Activated T-cell treated with anti-CD3 and anti-CD28 coated beads for 48 hours (primary cell): ENCODE data around the gene NOMO2.
"Not testable (repeated sequence)": the region's sequence is repeated elsewhere in the genome, so short reads cannot be mapped to it uniquely, and the experiment has no call there.

Source experiments
- DNase-seq: peaks from one replicate; pipeline ENCODE4 v3.0.0-alpha.2; 2020; ENCODE audit warnings: low read depth

NOMO2 gene

DNA sequence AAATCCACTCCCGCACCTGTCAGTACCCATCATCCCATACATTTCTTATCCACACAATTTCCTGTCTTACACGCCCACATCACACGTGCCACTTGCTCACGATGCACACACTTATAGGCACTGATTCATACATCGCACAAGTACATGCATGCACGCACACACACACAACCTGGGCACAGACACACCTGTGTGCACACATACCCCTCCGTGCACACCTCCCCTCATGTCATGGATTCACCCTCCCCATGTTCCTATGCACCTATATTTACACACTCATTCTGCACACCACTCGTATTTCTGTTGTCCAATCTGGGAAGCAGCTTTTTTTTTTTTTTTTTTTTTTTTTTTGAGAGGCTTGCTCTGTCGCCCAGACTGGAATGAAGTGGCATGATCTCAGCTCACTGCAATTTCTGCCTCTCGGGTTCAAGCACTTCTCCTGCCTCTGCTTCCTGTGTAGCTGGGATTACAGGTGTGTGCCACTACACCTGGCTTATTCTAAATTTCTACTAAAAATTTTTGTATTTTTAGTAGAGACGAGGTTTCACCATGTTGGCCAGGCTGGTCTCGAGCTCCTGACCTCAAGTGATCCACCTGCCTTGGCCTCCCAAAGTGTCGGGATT, 13.5 kb upstream of the NOMO2 start:
- not testable (repeated sequence) for DNase-seq

DNA sequence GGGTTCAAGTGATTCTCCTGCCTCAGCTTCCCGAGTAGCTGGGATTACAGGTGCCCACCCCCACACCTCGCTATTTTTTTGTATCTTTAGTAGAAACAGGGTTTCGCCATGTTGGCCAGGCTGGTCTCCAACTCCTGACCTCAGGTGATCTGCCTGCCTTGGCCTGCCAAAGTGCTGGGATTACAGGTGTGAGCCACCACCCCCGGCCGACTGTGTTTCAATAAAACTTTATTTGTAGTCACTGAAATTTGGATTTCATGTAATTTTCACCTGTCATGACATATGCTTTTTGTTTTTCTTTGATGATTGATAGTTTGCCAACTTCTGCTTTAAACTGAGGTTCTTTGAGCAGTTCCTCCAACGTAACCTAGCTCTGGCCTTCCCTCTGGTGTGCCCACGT, 12.0 kb upstream of the NOMO2 start:
- DNase-seq, result not testable (repeated sequence)

DNA sequence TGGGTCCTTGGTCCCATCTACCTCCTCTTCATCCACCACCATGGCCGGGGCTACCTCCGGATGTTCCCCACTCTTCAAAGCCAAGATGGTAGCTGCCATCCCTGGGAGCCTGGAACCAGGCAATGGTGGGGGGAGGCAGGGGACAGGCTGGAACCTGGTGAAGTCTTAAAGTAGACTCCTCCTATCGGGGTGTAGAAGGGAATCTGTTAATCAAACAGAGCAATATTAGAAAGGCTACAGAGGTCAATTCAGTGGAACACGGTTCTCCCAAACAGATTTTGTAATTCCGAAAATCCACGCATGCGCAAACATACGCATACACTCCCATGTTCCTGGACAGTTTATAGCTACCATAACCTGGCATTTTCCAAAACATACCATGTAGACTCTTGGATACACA, 11.1 kb upstream of the NOMO2 start:
- DNase-seq, result not testable (repeated sequence)

- not testable (repeated sequence) for DNase-seq
Observed at GRCh38 chr16:18571307-18571850, 9.5 kb upstream of the NOMO2 start.

GRCh38 chr16:18570529-18571306, 8.8 kb upstream of the NOMO2 start:
- not testable (repeated sequence) for DNase-seq

- DNase-seq, result not testable (repeated sequence)
Observed at GRCh38 chr16:18560416-18561220, 1.3 kb downstream of the NOMO2 start.

- not testable (repeated sequence) for DNase-seq
Observed at GRCh38 chr16:18553671-18554070, 8.2 kb downstream of the NOMO2 start.

DNA sequence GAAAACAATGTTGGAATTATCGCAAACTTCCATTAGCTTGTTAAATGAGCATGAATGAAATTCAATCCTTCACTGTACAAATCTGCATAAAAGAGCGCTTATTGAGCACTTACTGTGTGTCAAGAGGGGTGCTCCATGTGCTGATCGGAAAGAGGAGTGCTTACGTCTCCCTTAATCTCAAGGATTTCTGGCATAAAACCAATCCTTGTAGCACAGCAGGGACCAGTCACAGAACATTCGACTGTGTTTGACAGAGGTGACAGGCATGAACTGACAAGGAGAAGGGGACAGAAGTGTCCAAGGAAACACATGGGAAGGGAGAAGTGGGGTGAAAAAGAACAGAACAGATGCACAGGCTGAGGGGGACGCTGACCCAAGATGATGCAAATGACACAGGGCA, 14.5 kb downstream of the NOMO2 start:
- DNase-seq, result not testable (repeated sequence)

DNA sequence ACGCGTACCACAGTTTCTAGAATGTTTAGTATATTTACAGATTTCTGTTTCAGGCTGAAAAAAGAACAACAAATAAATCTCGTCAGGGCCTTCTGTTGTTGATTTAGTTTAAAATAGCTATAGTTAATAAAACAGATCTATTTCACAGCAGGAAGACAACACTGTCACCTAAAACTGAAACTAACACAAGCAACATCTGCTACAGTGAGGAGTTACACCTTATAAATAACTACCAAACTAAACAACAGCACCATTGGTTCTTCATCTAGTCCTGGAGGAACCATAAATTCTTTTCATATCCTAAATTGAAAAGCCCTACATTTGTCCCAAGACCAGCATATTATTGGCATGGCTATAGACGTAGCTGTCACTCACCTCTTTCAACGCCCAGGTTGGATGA, 15.0 kb downstream of the NOMO2 start:
- DNase-seq, result not testable (repeated sequence)

DNA sequence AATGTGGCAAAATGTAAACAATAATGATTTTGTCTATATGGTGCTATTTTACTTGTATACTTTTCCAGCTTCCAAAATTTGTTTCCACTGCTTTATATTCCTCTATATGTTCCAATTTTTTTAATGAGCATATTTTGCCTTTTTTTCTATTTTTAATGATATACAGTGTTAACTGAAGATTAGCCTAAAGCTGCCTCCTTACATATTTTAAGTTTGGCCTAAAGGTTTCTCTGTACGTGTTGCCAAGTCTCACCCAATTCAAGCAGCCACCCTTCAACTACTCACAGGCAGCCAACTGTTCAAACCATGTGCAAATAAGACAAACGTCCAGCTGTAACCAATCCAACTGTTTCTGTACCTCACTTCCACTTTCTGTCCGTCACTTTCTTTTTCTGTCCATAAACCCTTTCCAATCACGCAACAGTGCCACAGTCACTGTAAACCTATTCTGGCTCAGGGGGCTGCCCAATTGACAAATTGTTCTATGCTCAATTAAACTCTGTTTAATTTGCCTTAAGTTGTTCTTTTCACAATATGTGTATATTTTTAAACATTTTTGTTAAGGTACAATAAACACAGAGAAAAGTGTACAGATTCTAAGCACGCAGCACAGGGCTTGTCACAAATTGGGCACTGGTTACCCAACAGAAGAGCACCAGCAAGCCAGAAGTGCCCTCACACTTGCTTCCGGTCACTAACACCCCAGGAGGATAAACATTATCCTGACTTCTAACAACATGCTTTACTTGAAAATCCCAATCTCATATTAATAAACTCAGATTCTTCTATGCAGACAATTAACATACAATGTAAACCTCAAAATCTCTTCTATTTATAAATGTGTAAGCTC, 17.4 kb downstream of the NOMO2 start:
- not testable (repeated sequence) for DNase-seq

GRCh38 chr16:18541912-18542311, 20.0 kb downstream of the NOMO2 start:
- DNase-seq, result not testable (repeated sequence)

DNA sequence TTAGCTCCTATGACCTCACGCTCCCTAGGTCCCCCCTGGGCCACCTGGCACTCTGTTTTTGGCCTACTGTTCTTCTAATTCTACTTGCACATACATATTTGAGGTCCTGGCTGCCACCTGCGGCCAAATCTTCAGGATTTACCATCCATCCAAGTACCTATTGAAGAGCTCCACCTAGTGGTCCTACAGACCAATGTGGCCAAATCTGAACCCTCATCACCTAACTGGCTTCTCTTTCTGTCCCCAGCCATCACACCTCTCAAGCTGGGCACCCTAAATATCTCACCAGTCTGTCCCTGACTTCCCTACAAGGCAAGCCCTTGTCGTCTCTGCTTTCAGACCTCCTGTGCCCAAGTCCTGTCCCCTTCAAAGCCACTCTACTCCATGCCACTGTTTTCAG, 24.9 kb downstream of the NOMO2 start:
- DNase-seq, result not testable (repeated sequence)

DNA sequence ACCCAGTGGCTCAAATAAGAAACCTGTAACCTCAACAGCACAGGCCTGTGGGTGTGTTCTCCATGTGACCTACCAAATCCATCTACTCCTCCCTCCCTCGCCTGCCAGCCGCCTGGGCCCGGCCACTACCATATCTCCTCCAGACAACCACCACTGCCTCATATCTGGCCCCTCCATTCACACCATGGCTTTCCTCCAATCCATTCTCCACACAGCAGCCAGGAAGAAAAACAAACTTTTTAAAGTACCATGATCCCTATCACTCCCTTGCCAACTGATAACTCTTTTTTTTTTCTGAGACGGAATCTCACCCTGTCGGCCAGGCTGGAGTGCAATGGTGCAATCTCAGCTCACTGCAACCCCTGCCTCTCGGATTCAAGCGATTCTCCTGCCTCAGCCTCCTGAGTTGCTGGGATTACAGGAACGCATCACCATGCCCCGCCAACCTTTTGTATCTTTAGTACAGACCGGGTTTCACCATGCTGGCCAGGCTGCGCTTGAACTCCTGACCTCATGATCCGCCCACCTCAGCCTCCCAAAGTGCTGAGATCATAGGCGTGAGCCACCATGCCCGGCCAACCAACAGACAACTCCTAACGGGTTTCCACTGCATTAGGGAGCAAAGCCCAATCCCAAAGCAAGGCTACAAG, 26.3 kb downstream of the NOMO2 start:
- not testable (repeated sequence) for DNase-seq

DNA sequence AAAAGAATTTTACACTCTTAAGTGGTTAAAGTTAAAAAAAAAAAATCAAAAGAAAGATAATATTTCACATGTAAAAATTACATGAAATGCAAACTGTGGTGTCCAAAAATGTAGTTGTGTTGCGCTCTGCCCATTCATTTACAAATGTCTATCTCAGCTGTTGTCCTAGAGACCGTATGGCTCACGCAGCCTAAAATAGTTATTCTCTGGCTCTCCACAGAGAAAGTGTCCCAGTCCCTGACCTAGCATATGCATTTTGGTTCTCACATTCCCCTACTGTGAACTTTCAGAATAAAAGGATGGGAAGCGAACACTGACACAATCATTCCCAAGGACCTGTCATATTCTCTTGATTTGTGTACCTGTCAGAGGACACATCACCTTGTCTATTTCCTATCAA, 27.6 kb downstream of the NOMO2 start:
- not testable (repeated sequence) for DNase-seq

- not testable (repeated sequence) for DNase-seq
Observed at GRCh38 chr16:18531323-18531722, 30.6 kb downstream of the NOMO2 start.

- not testable (repeated sequence) for DNase-seq
Observed at GRCh38 chr16:18530329-18530728, 31.6 kb downstream of the NOMO2 start.

GRCh38 chr16:18526547-18526946, 35.4 kb downstream of the NOMO2 start:
- DNase-seq, result not testable (repeated sequence)

DNA sequence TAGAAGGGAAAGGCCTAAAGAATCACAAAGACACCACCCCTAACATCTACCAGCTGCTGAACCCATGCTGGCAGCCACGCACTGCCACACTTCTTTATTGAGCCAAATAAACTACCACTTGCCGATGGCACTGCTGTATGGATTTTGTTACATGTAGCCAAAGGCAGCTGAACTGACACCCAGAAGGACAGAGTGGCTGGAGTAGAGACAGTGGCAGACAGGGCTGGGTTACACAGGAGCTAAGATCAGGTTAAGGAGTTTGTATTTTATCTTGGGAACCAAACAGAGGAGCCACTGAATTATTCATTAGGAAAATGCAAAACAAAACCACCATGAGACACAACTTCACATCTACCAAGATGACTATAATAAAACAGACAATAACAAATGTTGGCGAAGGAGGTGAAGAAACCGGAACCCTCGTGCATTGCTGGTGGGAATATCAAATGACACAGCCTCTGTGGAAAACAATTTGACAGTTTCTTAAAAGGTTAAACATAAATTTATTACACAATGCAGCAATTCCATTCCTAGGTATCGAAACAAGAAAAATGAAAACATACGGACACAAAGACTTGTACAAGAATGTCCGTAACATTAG, 35.9 kb downstream of the NOMO2 start:
- DNase-seq, result not testable (repeated sequence)

GRCh38 chr16:18522637-18523036, 39.3 kb downstream of the NOMO2 start:
- not testable (repeated sequence) for DNase-seq

DNA sequence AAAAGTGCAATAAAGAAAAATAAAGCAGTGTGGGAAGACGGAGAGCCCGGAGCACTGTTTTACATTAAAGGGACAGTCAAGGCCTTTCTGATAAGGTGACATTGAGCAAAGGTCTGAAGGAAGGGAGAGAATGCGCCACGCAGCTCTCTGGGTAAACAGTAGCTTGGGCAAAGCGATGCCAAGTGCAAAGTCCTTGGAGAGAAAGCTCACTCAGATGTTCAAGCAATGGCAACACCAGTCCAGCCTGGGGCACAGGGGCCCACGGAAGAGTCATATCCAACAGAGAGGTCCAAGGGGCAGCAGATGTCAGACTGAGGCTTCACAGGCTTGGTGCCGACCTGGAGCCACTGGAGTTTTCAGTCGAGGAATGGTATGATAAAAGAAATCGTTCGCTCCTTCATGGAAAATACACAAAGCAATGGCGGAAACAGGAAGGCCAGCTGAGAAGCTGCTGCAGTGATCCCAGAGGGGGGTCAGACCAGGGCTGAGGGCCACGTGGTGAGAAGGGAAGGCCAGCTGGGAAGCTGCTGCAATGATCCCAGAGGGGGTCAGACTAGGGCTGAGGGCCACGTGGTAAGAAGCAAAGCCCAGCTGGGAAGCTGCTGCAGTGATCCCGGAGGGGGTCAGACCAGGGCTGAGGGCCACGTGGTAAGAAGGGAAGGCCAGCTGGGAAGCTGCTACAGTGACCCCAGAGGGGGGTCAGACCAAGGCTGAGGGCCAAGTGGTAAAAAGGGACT, 40.3 kb downstream of the NOMO2 start:
- DNase-seq, result not testable (repeated sequence)
